IMR-90 (cell line): ENCODE results near the gene INSL3. TPM values are rescaled to one million over a fixed set of nuclear protein-coding genes. Genes with fewer than 3 reads are reported as not detected.

ENCODE experiments used
- ATAC-seq: fragments of 200-7000 bp; cut with Tn5 transposase; 2 replicates; pipeline ENCODE4 v1.9.1; 2020; ENCODE audit warnings: low read depth, mild to moderate bottlenecking, moderate library complexity
- BruUV-seq: library from RNA; stranded (reverse); fragments of 400-500 nt; replicated peaks from 2 replicates; lab custom pipeline; 2021; lab: Mats Ljungman, UMichigan
- CTCF ChIA-PET: fragments of 300-600 bp; formaldehyde crosslinking; extraction: SDS; loops from one replicate; lab custom pipeline; 2021; ENCODE audit warnings: antibody characterized with exemption; lab: Yijun Ruan, JAX
- POLR2A ChIA-PET: fragments of 300-600 bp; sonication (Branson Sonifier 250); formaldehyde crosslinking; loops from one replicate; lab custom pipeline; 2022; ENCODE audit warnings: antibody characterized with exemption; ENCODE audit not compliant: unreplicated experiment; lab: Charles Lee
- DNase-seq: peaks from one replicate; pipeline ENCODE4 v3.0.0; 2013
- H2AFZ ChIP-seq: replicated peaks from 2 replicates; pipeline ENCODE3; 2013; ENCODE audit warnings: low read length, mild to moderate bottlenecking; ENCODE audit not compliant: poor library complexity
- H2AK5ac ChIP-seq: 2 replicates; pipeline ENCODE4 v1.6.1; 2013; ENCODE audit warnings: low read depth, low read length, inconsistent platforms
- H2AK9ac ChIP-seq: replicated peaks from 2 replicates; pipeline ENCODE3; 2013; ENCODE audit warnings: mild to moderate bottlenecking, low read depth, low read length, moderate library complexity; ENCODE audit not compliant: poor library complexity
- H2BK120ac ChIP-seq: 2 replicates; pipeline ENCODE4 v1.6.1; 2013; ENCODE audit warnings: low read depth, low read length, inconsistent platforms
- H2BK15ac ChIP-seq: 3 replicates; pipeline ENCODE4 v1.6.1; 2013; ENCODE audit warnings: low read depth, low read length, inconsistent platforms
- H2BK20ac ChIP-seq: 2 replicates; pipeline ENCODE4 v1.6.1; 2013; ENCODE audit warnings: low read depth, mild to moderate bottlenecking, inconsistent platforms, low read length, moderate library complexity
- H2BK5ac ChIP-seq: 2 replicates; pipeline ENCODE4 v1.6.1; 2013; ENCODE audit warnings: mild to moderate bottlenecking, low read depth, low read length, inconsistent platforms; ENCODE audit not compliant: poor library complexity, severe bottlenecking
- H3K14ac ChIP-seq: replicated peaks from 2 replicates; pipeline ENCODE4 v1.6.1; 2013; ENCODE audit warnings: low read depth, low read length, inconsistent platforms
- H3K18ac ChIP-seq: 2 replicates; pipeline ENCODE4 v1.6.1; 2013; ENCODE audit warnings: low read depth, low read length, control low read depth
- H3K23ac ChIP-seq: 2 replicates; pipeline ENCODE4 v1.6.1; 2013; ENCODE audit warnings: low read depth, low read length, inconsistent platforms
- H3K27ac ChIP-seq: 2 replicates; pipeline ENCODE4 v1.5.1; 2013; ENCODE audit warnings: mild to moderate bottlenecking, control low read depth, low read length; ENCODE audit not compliant: insufficient read depth
- H3K27me3 ChIP-seq: 2 replicates; pipeline ENCODE4 v1.6.1; 2013; ENCODE audit warnings: low read length; ENCODE audit not compliant: control insufficient read depth, insufficient read depth
- H3K36me3 ChIP-seq: 2 replicates; pipeline ENCODE4 v1.6.1; 2013; ENCODE audit warnings: low read length, mixed read lengths; ENCODE audit not compliant: control insufficient read depth, insufficient read depth
- H3K4ac ChIP-seq: 2 replicates; pipeline ENCODE4 v1.6.1; 2013; ENCODE audit warnings: low read depth, low read length, inconsistent platforms
- H3K4me1 ChIP-seq: 2 replicates; pipeline ENCODE4 v1.6.1; 2013; ENCODE audit warnings: low read length, mixed read lengths; ENCODE audit not compliant: control insufficient read depth, insufficient read depth
- H3K4me2 ChIP-seq: 2 replicates; pipeline ENCODE4 v1.6.1; 2013; ENCODE audit warnings: low read depth, mild to moderate bottlenecking, control low read depth, low read length, moderate library complexity
- H3K4me3 ChIP-seq: 2 replicates; pipeline ENCODE4 v1.5.1; 2013; ENCODE audit warnings: low read depth, mild to moderate bottlenecking, control low read depth, low read length, moderate library complexity; ENCODE audit not compliant: insufficient read depth
- H3K56ac ChIP-seq: 2 replicates; pipeline ENCODE4 v1.6.1; 2013; ENCODE audit warnings: low read length, inconsistent platforms; ENCODE audit not compliant: insufficient read depth; ENCODE audit errors: extremely low read depth
- H3K79me1 ChIP-seq, 2 experiments: 2 replicates each; pipeline ENCODE4 v1.6.1; 2013; ENCODE audit warnings: low read length in 2 of 2, inconsistent platforms in 1 of 2, low read depth in 1 of 2
- H3K9ac ChIP-seq: 2 replicates; pipeline ENCODE4 v1.6.1; 2013; ENCODE audit warnings: low read depth, low read length, control low read depth
- H3K9me1 ChIP-seq: 2 replicates; pipeline ENCODE4 v1.6.1; 2013; ENCODE audit warnings: low read length, inconsistent platforms; ENCODE audit not compliant: insufficient read depth
- H3K9me3 ChIP-seq: 2 replicates; pipeline ENCODE4 v1.6.1; 2013; ENCODE audit warnings: low read length; ENCODE audit not compliant: control insufficient read depth, insufficient read depth
- H4K20me1 ChIP-seq: 2 replicates; pipeline ENCODE4 v1.6.1; 2013; ENCODE audit warnings: low read length, inconsistent platforms; ENCODE audit not compliant: insufficient read depth
- H4K5ac ChIP-seq: 2 replicates; pipeline ENCODE4 v1.6.1; 2013; ENCODE audit warnings: mild to moderate bottlenecking, low read depth, low read length, control low read depth
- H4K8ac ChIP-seq, 2 experiments: 2 replicates each; pipeline ENCODE4 v1.6.1; 2013; ENCODE audit warnings: low read depth in 2 of 2, low read length in 2 of 2, control low read depth in 1 of 2, inconsistent platforms in 1 of 2
- H4K91ac ChIP-seq: 2 replicates; pipeline ENCODE4 v1.6.1; 2013; ENCODE audit warnings: low read depth, low read length, inconsistent platforms; ENCODE audit not compliant: insufficient read depth
- BHLHE40 ChIP-seq: fragments of 150-350 bp; IDR thresholded peaks from 2 replicates; pipeline ENCODE4 v1.6.1; 2016; ENCODE audit warnings: mild to moderate bottlenecking, low read depth, low read length
- CHD1 ChIP-seq: IDR thresholded peaks from 2 replicates; pipeline ENCODE4 v1.6.1; 2012; ENCODE audit warnings: low read depth, low read length, improper control_type of control experiment
- CTCF ChIP-seq: conservative IDR thresholded peaks from 2 replicates; pipeline ENCODE4 v1.5.1; 2012; ENCODE audit warnings: mild to moderate bottlenecking, low read depth, low read length, improper control_type of control experiment
- FOS ChIP-seq: fragments of 150-350 bp; IDR thresholded peaks from 2 replicates; pipeline ENCODE4 v1.6.1; 2016; ENCODE audit warnings: low read depth, low read length
- MAFK ChIP-seq: IDR thresholded peaks from 2 replicates; pipeline ENCODE4 v1.6.1; 2012; ENCODE audit warnings: low read depth, low read length, improper control_type of control experiment
- MAZ ChIP-seq: IDR thresholded peaks from 2 replicates; pipeline ENCODE4 v1.6.1; 2012; ENCODE audit warnings: low read depth, mild to moderate bottlenecking, low read length, improper control_type of control experiment, moderate library complexity, borderline replicate concordance
- MXI1 ChIP-seq: IDR thresholded peaks from 2 replicates; pipeline ENCODE4 v1.6.1; 2012; ENCODE audit warnings: low read depth, mild to moderate bottlenecking, low read length, moderate library complexity, borderline replicate concordance
- NFE2L2 ChIP-seq: fragments of 150-350 bp; IDR thresholded peaks from 2 replicates; pipeline ENCODE4 v1.6.1; 2016; ENCODE audit warnings: low read depth, mild to moderate bottlenecking, low read length
- POLR2A ChIP-seq: IDR thresholded peaks from 2 replicates; pipeline ENCODE4 v1.6.1; 2012; ENCODE audit warnings: mild to moderate bottlenecking, low read depth, low read length
- RAD21 ChIP-seq: IDR thresholded peaks from 2 replicates; pipeline ENCODE4 v1.6.1; 2012; ENCODE audit warnings: low read length, improper control_type of control experiment
- RCOR1 ChIP-seq: IDR thresholded peaks from 2 replicates; pipeline ENCODE4 v1.6.1; 2012; ENCODE audit warnings: mild to moderate bottlenecking, low read length, improper control_type of control experiment; ENCODE audit not compliant: insufficient replicate concordance
- RFX5 ChIP-seq: IDR thresholded peaks from 2 replicates; pipeline ENCODE4 v1.8.0; 2012; ENCODE audit warnings: low read depth, mild to moderate bottlenecking, low read length, moderate library complexity
- SMC3 ChIP-seq: fragments of 150-350 bp; IDR thresholded peaks from 2 replicates; pipeline ENCODE4 v1.6.1; 2016; ENCODE audit warnings: low read depth, mild to moderate bottlenecking, antibody characterized with exemption, low read length, moderate library complexity
- USF2 ChIP-seq: fragments of 150-350 bp; IDR thresholded peaks from 2 replicates; pipeline ENCODE4 v1.6.1; 2017; ENCODE audit warnings: mild to moderate bottlenecking, antibody characterized with exemption, low read length, low read depth
- WGBS, 2 experiments: methylation state at CpG; one replicate each; pipeline versions ENCODE4 v1.1.5 to v1.1.7; 2013; ENCODE audit warnings: missing lambda C conversion rate in 2 of 2; ENCODE audit not compliant: insufficient read length in 1 of 2; ENCODE audit errors: extremely low coverage in 2 of 2; 5-methylcytosine and 5-hydroxymethylcytosine counted together
- dilution Hi-C: fragments of 300-500 bp; cut with HindIII; formaldehyde crosslinking; loops from one replicate; pipeline ENCODE4 v1.14.3; 2018; ENCODE audit warnings: low sequenced_read_pairs; ENCODE audit not compliant: unreplicated experiment
- in situ Hi-C: fragments of 300-500 bp; cut with MboI; formaldehyde crosslinking; loops from 3 replicates; pipeline ENCODE4 v1.14.3; 2019; ENCODE audit warnings: low sequenced_read_pairs, inconsistent platforms, mixed read lengths
- intact Hi-C: fragments of 100-400 bp; cut with micrococcal nuclease; formaldehyde crosslinking; loops from 2 replicates; pipeline ENCODE4 v1.10.0; 2022
- polyA plus RNA-seq, 3 experiments: library from polyadenylated mRNA; depleted of rRNA; stranded (reverse); fragments of >200 nt; gene quantifications; 2 replicates each; pipeline ENCODE4 v1.2.3, GENCODE V29; 2012; ENCODE audit warnings: low replicate concordance in 1 of 3
- total RNA-seq: library from RNA; depleted of rRNA; stranded (reverse); fragments of >200 nt; gene quantifications from 2 replicates; pipeline ENCODE4 v1.2.3, GENCODE V29; 2012

The INSL3 gene
- total and polyA plus RNA-seq, 2 of the 4 experiments (the other 2 are of a cell fraction), result not detected

- no TSS peak for BruUV-seq
- CTCF ChIA-PET, result no interaction called here
- 1 to 100% methylated on average over 2 to 16 of the region's 56 CpGs for WGBS, 2 experiments
- TF ChIP-seq POLR2A (no peak), RAD21 (no peak), FOS (no peak), MAZ (no peak; the same call in 1 of the 2 replicates), SMC3 (no peak), RFX5 (no peak), USF2 (no peak), RCOR1 (no peak), MXI1 (no peak), NFE2L2 (no peak), BHLHE40 (no peak), CHD1 (no peak), CTCF (no peak), MAFK (no peak)
Observed at GRCh38 chr19:17841810-17842662, 20.7 kb upstream of the INSL3 start.

More at GRCh38 chr19:17841810-17842662, 20.7 kb upstream of the INSL3 start:
- in situ Hi-C loops, result no loop called here
- H3K36me3 ChIP-seq, result no peaks in the 10 kb centered on the region
- peak overlapping the region; percentile 92 for H2AFZ ChIP-seq
- H4K5ac ChIP-seq, result no peak overlapping the region
- no peaks in the 10 kb centered on the region for H4K20me1 ChIP-seq
- H4K8ac ChIP-seq, result peak overlapping the region in 1 of 2 experiments; percentile 39; a peak in 2 of 4 replicates
- H3K27me3 ChIP-seq, result peaks cover 14% of the 10 kb centered on the region; the same call in 1 of the 2 replicates
- no peak overlapping the region; the same call in 1 of the 2 replicates for H3K9ac ChIP-seq
- no peak overlapping the region for H2BK5ac ChIP-seq
- no peak overlapping the region for H2AK9ac ChIP-seq
- H3K9me3 ChIP-seq, result no peaks in the 10 kb centered on the region
- no peak overlapping the region for H2AK5ac ChIP-seq
- no peak overlapping the region for H2BK20ac ChIP-seq
- peak; percentile 63 for DNase-seq
- H3K79me1 ChIP-seq, result no peaks in the 10 kb centered on the region
- peak overlapping the region; percentile 35 for H3K4me3 ChIP-seq
- H2BK120ac ChIP-seq, result no peak overlapping the region
- H3K9me1 ChIP-seq, result no peaks in the 10 kb centered on the region
- ATAC-seq, result peak; percentile 97
- H3K27ac ChIP-seq, result no peak overlapping the region
- intact Hi-C loops, result no loop called here
- peak overlapping the region; percentile 64 for H3K4me2 ChIP-seq
- POLR2A ChIA-PET, result interaction anchor here (0.6 kb wide), 1 partner anchor 117 kb away, joined by 4 read pairs; no protein-coding TSS in a partner anchor
- H3K4ac ChIP-seq, result no peak overlapping the region
- H3K4me1 ChIP-seq, result peaks cover 4% of the 10 kb centered on the region
- no peak overlapping the region for H3K18ac ChIP-seq
- H2BK15ac ChIP-seq, result no peak overlapping the region
- no peak overlapping the region for H3K23ac ChIP-seq
- H3K56ac ChIP-seq, result no peak overlapping the region
- dilution Hi-C loops, result no loop called here
- no peak overlapping the region for H3K14ac ChIP-seq
- H4K91ac ChIP-seq, result no peak overlapping the region; the same call in 1 of the 2 replicates
